Left lobe of liver (tissue), 2 donors: ENCODE measurements around the gene ABCA7. TPM values are rescaled to one million over a fixed set of nuclear protein-coding genes. Genes with fewer than 3 reads are reported as not detected.

Source experiments
- ATAC-seq: fragments of 200-7000 bp; cut with Tn5 transposase; one replicate; pipeline ENCODE4 v1.9.1; 2020; ENCODE audit warnings: mild to moderate bottlenecking, moderate library complexity
- DNase-seq: peaks from one replicate; pipeline ENCODE4 v3.0.0-alpha.2; 2020; ENCODE audit warnings: low spot score
- total RNA-seq: library from RNA; stranded (reverse); gene quantifications from one replicate; pipeline ENCODE4 v1.2.1, GENCODE V29; 2021
- donor health status: DM: no; HTN: no; CAD: no; lungs with moderate emphysema.
- donor health status: DM: no; HTN: yes; CAD: no.

Gene ABCA7, protein sequence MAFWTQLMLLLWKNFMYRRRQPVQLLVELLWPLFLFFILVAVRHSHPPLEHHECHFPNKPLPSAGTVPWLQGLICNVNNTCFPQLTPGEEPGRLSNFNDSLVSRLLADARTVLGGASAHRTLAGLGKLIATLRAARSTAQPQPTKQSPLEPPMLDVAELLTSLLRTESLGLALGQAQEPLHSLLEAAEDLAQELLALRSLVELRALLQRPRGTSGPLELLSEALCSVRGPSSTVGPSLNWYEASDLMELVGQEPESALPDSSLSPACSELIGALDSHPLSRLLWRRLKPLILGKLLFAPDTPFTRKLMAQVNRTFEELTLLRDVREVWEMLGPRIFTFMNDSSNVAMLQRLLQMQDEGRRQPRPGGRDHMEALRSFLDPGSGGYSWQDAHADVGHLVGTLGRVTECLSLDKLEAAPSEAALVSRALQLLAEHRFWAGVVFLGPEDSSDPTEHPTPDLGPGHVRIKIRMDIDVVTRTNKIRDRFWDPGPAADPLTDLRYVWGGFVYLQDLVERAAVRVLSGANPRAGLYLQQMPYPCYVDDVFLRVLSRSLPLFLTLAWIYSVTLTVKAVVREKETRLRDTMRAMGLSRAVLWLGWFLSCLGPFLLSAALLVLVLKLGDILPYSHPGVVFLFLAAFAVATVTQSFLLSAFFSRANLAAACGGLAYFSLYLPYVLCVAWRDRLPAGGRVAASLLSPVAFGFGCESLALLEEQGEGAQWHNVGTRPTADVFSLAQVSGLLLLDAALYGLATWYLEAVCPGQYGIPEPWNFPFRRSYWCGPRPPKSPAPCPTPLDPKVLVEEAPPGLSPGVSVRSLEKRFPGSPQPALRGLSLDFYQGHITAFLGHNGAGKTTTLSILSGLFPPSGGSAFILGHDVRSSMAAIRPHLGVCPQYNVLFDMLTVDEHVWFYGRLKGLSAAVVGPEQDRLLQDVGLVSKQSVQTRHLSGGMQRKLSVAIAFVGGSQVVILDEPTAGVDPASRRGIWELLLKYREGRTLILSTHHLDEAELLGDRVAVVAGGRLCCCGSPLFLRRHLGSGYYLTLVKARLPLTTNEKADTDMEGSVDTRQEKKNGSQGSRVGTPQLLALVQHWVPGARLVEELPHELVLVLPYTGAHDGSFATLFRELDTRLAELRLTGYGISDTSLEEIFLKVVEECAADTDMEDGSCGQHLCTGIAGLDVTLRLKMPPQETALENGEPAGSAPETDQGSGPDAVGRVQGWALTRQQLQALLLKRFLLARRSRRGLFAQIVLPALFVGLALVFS (N-terminal part only)
- 10.4 TPM for total RNA-seq

DNA sequence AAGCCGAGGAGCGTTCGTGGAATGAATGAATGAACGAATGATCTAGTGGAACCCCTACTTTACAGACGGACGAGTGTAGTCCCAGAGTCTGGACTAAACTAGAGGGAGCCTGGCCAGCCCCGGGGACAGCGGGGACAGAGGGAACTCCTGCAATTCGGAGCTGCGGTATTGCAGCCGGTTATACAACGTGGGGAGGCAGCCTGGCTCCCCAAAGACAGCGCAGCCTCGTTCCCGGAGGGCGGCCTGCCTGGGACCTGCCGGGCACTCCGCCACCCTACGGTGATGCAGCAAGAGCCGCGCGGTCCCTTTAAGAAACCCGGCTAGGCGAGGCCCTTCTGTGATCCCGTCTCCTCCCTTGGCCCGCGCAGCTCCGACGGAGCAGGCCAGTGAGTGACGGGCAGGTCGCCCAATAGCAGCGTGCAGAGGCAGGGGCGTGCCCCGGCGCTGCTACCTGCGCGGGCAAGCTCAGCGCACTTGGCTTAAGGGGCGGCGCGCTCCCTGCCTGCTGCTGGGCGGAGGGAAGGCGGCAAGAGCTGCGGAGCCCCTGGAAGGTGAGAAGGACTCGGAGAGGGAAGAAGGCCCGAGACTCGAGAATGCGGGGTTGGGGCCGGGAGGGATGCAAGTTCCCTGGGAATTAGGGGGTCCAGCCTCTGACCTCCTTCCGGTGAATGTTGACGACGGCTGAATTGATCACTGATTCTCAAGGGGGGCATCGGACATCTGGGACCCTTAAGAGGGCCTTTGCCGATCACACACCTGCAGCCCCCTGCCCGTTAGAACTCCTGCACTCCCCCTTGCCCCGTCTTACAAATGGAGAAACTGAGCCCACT lies at the start of gene ABCA7:
Gene ABCA7, plus strand, starts transcription at position 462 of the 830 bp plus-strand sequence. CDS start 1,255 bp downstream, outside the sequence.
- DNase-seq (peak; percentile 100), ATAC-seq (peak; percentile 93)

DNA sequence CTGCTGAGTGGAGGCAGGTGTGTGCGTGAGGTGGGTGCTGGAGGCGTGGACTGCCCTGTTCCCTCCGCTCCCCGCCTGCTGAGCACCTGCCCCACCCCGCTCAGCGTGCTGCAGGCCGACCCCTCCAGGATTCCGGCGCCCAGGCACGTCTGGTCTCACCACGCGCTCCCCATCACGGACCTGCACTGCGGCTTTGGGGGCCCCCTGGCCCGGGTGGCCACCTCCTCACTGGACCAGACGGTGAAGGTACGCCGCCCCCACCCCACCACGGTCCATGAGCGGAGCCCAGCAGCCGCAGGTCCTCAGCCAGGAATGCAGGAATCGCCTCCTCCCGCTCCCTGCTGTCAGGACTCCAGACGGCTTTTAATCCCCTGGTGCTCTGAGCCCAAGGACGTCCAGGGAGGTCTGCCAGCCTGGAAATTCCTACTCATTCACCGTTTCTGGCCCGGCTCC lies 49.8 kb upstream of the ABCA7 start:
- ATAC-seq (no peak), DNase-seq (no peak)

DNA sequence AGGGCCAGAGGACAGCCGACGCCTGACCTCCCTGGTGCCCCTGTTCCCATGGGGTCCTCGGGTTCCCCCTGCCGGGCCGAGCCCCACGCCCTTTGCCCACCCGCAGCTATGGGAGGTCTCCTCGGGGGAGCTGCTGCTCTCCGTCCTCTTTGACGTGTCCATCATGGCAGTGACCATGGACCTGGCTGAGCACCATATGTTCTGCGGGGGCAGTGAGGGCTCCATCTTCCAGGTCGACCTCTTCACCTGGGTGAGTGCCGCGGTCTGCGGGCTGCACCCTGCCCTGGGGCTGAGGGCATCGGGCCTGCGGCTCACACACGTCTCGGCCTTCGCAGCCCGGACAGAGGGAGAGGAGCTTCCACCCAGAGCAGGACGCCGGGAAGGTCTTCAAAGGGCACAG lies 49.2 kb upstream of the ABCA7 start:
- ATAC-seq (no peak), DNase-seq (no peak)

DNA sequence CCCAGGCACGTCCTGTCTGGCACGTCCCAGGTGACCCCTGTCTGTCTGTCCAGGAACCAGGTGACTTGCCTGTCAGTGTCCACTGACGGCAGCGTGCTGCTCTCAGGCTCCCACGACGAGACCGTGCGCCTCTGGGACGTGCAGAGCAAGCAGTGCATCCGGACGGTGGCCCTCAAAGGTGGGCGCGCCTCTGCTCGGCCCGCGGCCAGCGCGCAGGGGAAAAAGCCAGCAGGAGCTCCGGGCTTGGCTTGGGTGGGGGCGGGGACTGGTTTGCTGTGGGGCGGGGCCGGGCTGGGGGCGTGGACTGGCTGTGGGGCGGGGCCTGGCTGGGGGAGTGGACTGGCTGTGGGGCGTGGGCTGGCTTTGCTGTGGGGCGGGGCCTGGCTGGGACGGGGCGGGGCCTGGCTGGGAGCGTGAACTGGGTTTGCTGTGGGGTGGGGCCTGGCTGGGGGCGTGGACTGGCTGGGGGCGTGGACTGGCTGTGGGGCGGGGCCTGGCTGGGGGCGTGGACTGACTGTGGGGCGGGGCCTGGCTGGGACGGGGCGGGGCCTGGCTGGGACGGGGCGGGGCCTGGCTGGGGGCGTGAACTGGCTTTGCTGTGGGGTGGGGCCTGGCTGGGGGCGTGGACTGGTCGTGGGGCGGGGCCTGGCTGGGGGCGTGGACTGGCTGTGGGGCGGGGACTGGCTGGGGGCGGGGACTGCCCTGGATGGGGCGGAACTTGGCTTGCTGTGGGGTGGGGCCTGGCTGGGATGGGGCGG lies 48.6 kb upstream of the ABCA7 start:
- DNase-seq (no peak), ATAC-seq (peak; percentile 18)

DNA sequence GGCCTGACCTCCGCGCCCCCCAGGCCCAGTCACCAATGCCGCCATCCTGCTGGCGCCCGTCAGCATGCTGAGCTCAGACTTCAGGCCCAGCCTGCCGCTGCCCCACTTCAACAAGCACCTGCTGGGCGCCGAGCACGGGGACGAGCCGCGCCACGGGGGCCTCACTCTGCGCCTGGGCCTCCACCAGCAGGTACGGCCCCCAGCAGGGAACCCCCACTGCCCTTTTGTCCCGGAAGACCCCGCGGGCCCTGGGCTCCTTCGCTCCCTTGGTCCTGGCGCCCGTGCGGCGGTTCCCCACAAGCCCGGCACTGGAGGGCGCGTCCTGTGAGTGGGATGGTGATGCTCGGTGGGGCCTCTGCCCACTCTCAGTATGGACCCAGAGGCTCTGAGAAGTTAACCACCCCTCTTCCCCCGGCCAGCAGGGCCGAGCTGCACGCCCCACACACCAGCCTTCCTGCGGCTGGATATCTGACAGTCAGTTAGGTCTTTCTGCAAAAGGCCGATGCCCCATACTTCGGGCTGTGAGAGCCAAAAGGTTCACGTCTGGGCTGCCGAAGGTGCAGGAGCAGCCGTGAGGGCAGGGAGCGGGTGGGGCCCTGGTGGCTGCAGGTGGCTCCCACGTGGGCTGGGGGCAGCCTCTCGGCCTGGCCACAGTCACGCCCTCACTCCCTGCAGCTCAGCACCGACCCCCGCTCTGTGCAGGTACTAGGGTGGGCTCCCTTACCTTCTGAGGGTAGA lies 47.8 kb upstream of the ABCA7 start:
- ATAC-seq: no peak
- DNase-seq: peak; percentile 50

DNA sequence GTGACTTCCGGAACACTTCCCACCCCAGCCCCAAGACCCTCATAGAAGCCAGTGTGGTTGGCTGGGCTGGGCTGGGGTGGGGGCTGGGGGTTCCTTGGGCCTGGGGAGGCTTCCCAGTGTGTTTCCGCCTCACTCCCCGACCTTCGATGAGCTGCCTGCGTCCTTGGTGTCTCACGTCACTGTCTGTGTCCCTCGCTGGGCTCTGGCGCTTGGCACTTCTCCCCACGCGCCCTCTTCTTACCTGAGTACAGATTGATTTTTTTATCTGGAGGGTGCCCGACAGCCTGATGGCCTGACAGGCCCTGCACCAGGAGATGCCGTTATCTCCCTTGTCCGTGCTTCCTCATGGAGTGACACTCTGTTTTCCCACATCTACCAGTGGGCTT lies 47.2 kb upstream of the ABCA7 start:
- DNase-seq: no peak
- ATAC-seq: peak; percentile 5

DNA sequence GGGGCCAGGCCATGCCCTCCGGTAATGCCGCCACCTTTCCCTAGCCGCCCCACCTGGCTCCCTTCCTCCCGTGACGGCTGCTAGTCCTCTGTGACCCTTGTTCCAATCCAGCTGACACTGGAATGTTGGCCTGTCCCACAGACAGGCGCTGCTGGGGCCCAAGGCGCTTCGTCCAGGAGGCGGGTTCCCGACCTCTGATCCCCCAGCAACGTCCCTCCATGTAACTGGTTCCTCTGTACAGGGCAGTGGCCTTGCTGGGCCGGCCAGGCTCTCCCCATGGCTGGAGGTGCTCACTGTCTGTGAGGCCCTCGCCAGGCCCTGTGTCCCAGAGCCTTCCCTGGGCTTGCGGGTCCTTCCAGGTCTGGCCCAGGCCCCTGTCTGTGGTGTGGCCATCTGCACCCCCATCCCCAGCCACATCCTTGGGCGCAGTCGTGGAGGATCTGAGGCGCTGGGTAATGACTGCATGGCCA lies 46.5 kb upstream of the ABCA7 start:
- peak; percentile 70 for ATAC-seq
- DNase-seq: peak; percentile 90

DNA sequence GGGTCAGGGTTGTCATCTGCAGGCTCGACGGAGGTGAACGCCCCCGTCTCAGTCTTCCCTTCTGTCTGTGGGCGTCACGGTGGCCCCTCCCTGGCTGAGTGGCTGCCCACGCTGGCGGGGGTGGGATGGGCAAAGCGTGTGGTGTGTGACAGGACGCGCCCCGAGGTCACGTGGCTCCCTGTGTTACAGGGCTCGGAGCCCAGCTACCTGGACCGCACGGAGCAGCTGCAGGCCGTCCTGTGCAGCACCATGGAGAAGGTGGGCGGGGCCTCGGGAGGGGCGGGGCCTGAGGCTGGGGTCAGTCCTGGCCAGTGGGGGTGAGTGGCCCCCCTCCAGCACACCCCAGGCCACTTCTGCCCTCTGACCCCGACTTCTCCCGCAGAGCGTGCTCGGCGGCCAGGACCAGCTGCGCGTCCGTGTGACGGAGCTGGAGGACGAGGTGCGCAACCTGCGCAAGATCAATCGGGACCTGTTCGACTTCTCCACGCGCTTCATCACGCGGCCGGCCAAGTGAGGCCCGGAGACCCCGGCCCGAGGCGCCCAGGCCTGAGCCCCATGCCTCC lies 46.0 kb upstream of the ABCA7 start:
- DNase-seq: peak; percentile 80
- ATAC-seq: peak; percentile 51

DNA sequence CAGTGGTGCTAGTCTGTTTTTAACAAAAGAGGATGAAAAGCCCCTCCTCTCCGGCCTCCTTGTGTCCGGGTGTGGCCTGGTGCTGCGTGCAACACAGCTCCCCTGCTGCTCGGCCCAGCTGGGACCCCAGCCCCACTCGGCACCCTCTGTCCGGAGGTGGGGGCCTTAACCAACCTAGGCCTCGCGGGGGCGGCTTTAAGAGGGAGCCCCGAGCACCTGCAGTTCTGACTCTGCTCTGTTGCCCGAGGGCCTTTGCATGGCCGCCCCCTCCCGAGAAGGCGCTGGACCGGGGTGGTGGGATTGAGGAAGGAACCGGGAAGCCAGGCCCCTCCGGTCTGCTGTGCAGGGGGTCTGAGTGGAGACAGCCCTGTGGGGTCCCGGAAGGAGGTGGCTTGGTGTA lies 45.4 kb upstream of the ABCA7 start:
- ATAC-seq (no peak), DNase-seq (no peak)

DNA sequence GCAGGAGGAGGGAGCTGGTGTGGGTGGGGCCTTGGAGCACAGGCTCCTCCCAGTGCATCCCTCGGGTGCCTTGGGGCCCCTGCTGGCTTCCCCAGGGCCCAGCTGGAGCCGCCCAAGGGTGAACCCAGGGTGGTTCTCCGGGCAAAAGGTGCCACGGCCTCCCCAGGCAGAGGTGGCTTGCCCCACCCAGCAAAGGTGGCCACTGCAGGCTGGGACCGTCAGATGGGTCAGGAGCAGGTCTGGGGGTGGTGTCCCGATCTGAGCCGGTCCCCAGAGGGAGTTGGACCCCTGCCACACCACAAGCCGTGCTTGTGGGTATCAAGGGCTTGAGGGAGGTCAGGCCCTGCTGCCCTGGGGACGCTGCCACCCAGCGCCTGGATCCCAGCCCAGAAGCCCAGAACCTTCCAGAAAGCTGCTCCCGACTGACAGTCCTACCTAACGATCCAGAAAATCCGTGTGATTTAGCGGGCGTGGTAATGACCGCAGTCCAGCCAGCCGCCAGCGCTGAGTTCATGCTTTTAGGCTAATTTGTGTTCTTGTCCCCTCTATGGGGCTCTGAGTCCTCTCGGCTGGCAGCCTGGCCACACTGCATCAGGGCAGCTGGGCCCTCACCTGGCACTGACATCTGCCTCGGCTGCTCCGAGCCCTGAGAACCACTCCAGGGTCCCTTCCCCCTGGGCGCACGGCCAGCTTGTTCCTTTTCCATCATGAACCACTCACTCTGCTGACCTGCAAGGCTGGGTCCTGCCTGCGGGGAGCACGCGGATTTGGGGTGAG lies 44.7 kb upstream of the ABCA7 start:
- DNase-seq (peak; percentile 91), ATAC-seq (peak; percentile 42)

DNA sequence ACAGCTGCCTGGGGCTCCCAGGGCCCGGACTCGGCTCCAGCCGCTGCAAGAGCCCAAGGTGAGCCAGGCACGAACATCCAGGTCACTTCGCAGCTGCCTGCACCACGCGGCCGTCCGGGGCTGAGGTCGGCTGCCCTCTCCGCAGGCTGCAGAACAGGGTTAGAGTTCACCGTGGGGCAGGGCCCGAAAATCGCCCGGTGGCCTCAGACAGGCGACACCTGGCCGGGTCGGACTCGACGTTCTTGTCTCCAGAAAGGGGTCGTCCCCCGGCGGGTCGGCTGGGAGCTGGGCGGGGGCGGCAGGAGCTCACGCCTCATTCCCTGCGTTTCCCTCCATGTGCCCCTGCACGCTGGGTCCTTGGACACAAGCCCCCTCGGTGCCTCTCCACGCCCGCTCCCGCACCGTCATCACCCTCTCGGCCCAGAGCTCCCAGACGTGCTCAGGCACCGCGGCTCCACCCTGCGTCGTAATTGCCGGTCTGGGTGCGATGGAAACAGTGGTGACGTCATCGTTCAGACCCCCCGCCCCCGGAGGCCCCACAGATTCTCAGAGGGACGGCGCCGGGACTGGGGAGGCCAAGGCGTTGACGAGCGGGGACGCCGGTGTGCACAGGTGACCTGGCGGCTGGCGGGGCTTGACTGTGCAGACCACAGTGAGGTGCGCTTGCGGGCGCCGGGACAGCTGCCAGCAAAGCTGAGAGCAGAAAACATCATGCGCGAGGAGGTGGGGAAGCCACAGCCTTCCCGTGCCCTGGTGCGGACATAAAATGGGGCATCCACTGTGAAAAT lies 43.7 kb upstream of the ABCA7 start:
- DNase-seq (no peak), ATAC-seq (peak; percentile 17)

DNA sequence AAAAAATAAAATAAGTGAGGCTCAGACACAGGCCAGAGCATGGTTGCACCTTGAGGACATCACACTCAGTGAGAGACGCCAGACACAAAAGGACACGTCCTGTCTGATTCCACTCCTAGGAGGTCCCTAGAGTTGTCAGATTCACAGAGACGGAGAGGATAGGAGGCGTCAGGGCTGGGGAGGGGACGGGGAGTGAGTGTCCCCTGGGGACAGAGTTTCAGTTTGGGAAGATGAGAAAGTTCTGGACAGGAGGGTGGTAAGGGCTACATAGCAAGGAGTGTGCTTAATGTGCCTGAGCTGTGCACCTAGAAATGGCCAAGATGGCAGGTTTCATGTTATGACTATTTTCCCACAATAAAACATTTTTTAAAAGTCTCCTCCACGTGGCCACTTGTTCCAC lies 41.8 kb upstream of the ABCA7 start:
- ATAC-seq: no peak
- DNase-seq: no peak

DNA sequence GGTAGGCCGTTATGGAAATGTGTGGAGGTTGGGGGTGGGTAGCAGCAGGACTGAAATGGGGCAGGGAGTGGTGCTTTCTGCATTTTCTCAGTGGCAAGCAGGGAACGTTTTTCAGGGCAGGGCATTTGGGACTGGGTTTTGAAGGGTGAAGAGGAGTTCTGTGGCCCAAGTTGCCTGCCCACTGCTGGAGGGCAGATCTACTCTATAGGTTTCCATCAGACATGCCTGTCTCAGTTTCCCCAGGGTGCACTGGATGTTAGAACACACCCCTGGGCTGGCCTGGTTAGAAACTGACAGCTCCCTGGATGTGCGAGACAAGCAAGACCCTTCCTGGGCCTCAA lies 40.6 kb upstream of the ABCA7 start:
- no peak for ATAC-seq
- no peak for DNase-seq

DNA sequence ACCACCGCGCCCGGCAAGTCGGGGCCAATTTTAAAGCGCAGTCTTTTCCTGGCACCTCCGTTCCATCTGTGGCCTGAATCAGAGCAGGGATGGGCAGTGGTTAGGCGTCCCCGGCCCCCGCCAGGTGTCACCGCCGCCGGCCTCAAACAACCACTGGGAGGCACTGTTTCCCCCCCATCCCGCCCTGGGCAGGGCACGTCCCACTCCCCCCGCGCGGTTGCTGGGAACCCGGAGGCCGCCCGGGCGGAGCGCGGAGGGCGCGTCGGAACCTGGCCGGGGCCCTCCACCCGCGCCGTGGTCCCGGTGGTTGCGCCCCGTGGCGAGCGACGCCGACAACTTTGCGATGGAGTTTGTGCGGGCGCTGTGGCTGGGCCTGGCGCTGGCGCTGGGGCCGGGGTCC lies 39.8 kb upstream of the ABCA7 start, which contains the start of gene GRIN3B:
Gene GRIN3B, plus strand, starts transcription at position 325 of the 400 bp plus-strand sequence. Its CDS starts 19 bp downstream, at position 344.
- ATAC-seq (no peak), DNase-seq (no peak)

DNA sequence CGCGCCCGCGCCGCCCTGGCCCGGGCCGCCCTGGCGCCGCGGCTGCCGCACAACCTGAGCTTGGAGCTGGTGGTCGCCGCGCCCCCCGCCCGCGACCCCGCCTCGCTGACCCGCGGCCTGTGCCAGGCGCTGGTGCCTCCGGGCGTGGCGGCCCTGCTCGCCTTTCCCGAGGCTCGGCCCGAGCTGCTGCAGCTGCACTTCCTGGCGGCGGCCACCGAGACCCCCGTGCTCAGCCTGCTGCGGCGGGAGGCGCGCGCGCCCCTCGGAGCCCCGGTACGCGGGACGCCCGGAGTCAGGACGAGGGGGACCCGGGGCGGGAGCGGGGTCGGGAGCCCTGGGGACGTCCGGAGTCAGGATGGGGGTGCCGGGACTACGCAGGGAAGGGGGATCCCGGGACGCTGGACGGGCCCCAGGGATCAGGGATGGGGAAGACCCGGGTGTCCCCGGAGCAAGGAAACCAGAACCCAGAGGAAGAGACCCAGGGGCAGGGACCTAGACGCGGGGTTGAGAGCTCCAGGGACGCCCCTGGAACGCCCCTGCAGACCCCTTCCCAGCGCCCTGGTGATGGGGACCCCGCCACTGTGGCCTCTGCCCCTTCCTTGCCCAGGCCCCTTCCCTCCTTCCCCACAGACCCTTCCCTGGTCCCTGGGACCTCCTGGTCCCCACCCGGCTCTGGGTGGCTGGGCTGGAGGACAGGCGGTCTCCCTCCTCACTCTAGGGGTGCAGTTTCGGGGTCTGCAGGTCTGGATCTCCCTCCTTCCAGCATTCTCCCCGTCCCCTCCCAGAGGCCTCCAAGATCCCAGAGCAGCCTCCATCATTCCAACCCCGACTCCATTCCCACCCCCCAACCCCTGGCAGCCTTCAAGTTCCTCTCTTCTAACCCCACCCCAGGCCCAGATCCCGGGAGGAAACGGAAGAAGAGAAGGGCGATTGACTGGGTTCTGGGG lies 39.0 kb upstream of the ABCA7 start:
- ATAC-seq (no peak), DNase-seq (no peak)
